ENCODE measurements around the gene EEA1.

Gene EEA1

DNA sequence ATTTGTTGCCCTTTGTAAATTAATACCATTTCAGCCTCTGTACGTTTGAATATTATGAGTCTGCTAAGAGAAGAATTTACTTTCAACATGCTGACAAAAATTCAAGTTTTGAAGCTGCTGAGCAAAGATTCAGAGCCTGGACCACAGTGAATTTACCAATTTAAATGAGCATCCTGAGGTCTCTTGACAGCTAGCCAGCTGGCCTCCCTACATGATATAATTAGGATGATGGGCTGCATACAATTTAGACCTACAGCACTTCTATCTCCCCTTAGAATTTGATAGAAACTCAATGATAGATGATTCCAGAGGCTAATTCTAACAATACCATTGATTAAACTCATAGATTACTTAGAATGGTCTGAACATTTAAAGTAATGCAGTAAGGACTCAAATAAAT lies 10.0 kb upstream of the EEA1 start:
- H3K4me3 ChIP-seq (ENCODE audit: low read length): no peak overlapping the region
- no peak for DNase-seq (ENCODE audit: low read depth)
- TF ChIP-seq, protein P1, sequence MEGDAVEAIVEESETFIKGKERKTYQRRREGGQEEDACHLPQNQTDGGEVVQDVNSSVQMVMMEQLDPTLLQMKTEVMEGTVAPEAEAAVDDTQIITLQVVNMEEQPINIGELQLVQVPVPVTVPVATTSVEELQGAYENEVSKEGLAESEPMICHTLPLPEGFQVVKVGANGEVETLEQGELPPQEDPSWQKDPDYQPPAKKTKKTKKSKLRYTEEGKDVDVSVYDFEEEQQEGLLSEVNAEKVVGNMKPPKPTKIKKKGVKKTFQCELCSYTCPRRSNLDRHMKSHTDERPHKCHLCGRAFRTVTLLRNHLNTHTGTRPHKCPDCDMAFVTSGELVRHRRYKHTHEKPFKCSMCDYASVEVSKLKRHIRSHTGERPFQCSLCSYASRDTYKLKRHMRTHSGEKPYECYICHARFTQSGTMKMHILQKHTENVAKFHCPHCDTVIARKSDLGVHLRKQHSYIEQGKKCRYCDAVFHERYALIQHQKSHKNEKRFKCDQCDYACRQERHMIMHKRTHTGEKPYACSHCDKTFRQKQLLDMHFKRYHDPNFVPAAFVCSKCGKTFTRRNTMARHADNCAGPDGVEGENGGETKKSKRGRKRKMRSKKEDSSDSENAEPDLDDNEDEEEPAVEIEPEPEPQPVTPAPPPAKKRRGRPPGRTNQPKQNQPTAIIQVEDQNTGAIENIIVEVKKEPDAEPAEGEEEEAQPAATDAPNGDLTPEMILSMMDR (IDR thresholded peaks at IDR 0.05; ENCODE audit: insufficient read depth, low read depth, low read length, missing control alignments): no peak

DNA sequence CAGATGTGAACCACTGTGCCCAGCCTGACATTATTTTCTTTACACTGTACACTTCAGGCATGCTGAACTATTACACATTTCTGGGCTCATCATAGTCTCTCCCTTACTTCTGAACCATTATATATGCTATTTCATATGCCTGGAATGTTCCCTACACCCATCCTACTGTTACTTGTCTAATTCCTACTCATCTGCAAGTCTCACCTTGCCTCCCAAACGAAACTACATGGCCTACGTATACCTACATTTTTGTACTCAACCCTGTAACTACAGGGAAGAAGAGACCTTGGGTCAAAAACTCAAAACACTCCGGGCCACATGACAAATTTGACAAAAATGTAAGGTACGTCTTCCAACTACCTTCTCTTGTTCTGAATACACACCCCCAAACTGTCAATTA lies 9.5 kb upstream of the EEA1 start:
- H3K4me3 ChIP-seq (ENCODE audit: low read length): no peak overlapping the region
- TF ChIP-seq, protein P1 (IDR thresholded peaks at IDR 0.05; ENCODE audit: insufficient read depth, low read depth, low read length, missing control alignments): no peak
- peak; percentile 99 for DNase-seq (ENCODE audit: low read depth)

DNA sequence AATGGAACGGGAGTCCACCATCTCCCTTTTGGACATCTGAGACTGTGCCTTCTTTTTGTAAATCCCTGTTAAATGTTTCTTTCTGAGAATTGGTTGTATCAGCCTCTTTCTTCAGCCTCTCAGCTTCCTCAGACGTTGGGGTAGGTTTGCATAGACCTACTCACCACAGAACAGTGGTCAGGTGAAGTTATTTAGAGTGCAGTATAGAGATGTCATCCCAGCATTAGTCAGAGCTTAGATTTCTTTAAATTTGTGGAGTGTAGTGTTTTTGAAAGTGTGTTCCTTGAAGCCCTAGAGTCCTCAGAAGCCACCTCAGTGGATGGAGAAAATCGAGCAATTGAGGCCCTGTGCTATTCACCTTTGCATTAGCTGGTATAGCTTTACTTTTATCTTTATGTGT lies 8.9 kb upstream of the EEA1 start:
- TF ChIP-seq, protein P1 (IDR thresholded peaks at IDR 0.05; ENCODE audit: insufficient read depth, low read depth, low read length, missing control alignments): no peak
- no peak overlapping the region for H3K4me3 ChIP-seq (ENCODE audit: low read length)
- DNase-seq (ENCODE audit: low read depth): peak; percentile 70

DNA sequence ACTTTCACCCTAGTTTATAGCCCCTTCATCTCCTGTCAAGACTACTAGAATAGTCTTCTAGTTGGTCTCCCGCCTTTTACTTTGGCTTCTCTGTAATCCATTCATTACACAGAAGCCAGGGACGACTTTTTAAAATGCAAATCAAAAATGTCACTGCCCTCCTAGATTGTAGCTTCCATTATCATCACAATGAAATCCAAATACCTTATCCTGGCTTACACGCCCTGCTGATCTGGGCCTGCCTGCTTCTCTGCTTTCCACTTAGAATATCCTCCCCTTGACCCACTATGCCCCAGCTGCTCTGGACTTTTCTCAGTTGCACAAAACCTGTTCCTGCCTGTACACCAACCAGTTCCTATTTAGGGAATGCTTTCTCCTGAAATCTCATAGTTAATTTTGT lies 4.5 kb upstream of the EEA1 start:
- no peak for DNase-seq (ENCODE audit: low read depth)
- H3K4me3 ChIP-seq (ENCODE audit: low read length): no peak overlapping the region
- TF ChIP-seq, protein P1 (IDR thresholded peaks at IDR 0.05; ENCODE audit: insufficient read depth, low read depth, low read length, missing control alignments): no peak

DNA sequence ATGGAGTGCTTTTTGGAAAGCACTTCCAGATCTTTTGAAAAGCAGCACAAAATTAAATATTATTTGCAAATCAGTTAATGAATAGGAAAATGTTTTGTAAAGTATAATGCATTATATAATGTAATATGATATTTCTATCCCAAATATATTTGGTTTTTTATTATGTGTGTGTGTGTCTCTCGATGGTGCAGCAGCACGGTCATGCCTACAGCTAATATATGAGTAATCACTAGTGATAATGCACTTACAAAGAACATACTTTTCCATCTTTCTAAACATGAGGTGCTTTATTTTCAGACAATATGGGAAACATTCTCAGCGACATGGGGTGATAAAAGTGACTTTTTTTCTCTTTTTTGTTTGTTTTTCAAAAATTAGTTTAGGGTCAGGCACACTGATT lies 1.3 kb upstream of the EEA1 start:
- DNase-seq (ENCODE audit: low read depth): peak; percentile 41
- TF ChIP-seq, protein P1 (IDR thresholded peaks at IDR 0.05; ENCODE audit: insufficient read depth, low read depth, low read length, missing control alignments): no peak
- H3K4me3 ChIP-seq (ENCODE audit: low read length): peak overlapping the region; percentile 67

DNA sequence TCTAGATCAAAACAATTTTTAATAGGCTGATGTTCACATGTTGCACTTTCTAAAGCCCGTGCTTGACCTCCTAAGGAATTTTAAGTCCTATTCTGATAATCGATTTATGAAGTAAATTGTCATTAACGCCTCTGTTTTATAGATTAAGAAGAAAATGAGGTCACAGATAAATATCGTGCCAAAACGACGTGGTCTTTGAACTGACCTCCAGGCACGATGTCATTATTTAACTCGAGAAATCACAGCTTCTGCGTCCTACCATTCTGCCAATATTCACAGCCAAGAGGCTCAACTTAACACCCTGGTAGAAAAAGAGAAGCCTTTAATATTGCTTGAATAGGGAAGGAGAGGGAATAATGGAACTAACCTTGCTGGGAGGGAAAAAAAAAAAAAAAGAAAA lies 888 bp upstream of the EEA1 start:
- no peak for DNase-seq (ENCODE audit: low read depth)
- TF ChIP-seq, protein P1 (IDR thresholded peaks at IDR 0.05; ENCODE audit: insufficient read depth, low read depth, low read length, missing control alignments): no peak
- peak overlapping the region; percentile 67 for H3K4me3 ChIP-seq (ENCODE audit: low read length)

DNA sequence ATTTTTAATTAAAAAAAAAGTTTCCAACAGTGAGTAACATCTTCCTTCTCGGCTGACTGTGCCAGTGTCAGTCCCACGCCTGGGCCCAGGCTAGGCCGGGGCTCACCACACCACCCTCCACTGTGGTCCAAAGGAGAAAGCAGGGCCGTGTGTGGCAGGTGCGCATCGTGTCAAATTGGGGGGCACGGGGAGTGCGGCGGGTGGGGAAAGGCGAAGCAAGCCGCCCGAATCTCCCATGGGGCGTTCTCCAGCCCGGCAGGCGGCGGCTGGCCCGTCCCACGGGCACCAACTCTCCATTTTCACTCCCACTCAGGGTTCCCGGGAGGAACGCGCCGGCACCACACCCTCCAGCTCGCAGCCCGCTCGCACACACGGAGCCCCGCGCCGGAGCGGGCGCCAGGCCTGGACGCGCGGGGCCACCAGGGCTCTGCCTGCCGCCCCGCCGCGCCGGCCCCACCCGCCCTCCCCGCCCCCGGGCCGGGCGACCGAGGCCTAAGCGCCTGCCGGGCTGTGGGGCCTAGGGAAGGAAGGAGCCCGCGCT lies 604 bp downstream of the EEA1 start:
- peak overlapping the region; percentile 69 for H3K4me3 ChIP-seq (ENCODE audit: low read length)
- TF ChIP-seq, protein P1 (IDR thresholded peaks at IDR 0.05; ENCODE audit: insufficient read depth, low read depth, low read length, missing control alignments): no peak
- peak; percentile 47 for DNase-seq (ENCODE audit: low read depth)

Measured in epithelial cell of esophagus (primary cell).